OCI-LY1 (cell line): ENCODE results near the gene PIK3C2B.

Experiments
- H2AFZ ChIP-seq: fragments of 200-600 bp; sonication (generic), shearing (Covaris generic); 2 replicates; pipeline ENCODE4 v1.6.0; 2014; ENCODE audit warnings: antibody characterized with exemption, mild to moderate bottlenecking, low read length
- H3F3A ChIP-seq: fragments of 200-600 bp; sonication (generic), shearing (Covaris generic); 2 replicates; pipeline ENCODE4 v1.6.0; 2014; ENCODE audit warnings: mild to moderate bottlenecking, antibody characterized with exemption, low read length, moderate library complexity; ENCODE audit not compliant: insufficient read depth
- H3K27ac ChIP-seq: fragments of 200-600 bp; sonication (generic); 2 replicates; pipeline ENCODE4 v1.5.1; 2014; ENCODE audit warnings: low read length, mixed run types, mild to moderate bottlenecking, low read depth; ENCODE audit not compliant: poor library complexity, severe bottlenecking
- H3K27me3 ChIP-seq: fragments of 200-600 bp; sonication (generic); 2 replicates; pipeline ENCODE4 v1.6.0; 2014; ENCODE audit warnings: antibody characterized with exemption, mild to moderate bottlenecking, low read length, moderate library complexity; ENCODE audit not compliant: insufficient read depth
- H3K36me3 ChIP-seq: fragments of 200-600 bp; sonication (generic); 2 replicates; pipeline ENCODE4 v1.6.1; 2014; ENCODE audit warnings: mild to moderate bottlenecking, antibody characterized with exemption, low read length, moderate library complexity, mixed read lengths; ENCODE audit not compliant: insufficient read depth
- H3K4me1 ChIP-seq: fragments of 200-600 bp; sonication (generic); 2 replicates; pipeline ENCODE4 v1.5.1; 2014; ENCODE audit warnings: mild to moderate bottlenecking, low read length, moderate library complexity; ENCODE audit not compliant: insufficient read depth, severe bottlenecking
- H3K4me2 ChIP-seq: fragments of 200-600 bp; sonication (generic), shearing (Covaris generic); 2 replicates; pipeline ENCODE4 v1.6.1; 2014; ENCODE audit warnings: low read length
- H3K4me3 ChIP-seq: fragments of 200-600 bp; sonication (generic); 2 replicates; pipeline ENCODE4 v1.5.1; 2014; ENCODE audit warnings: low read length, low read depth, mild to moderate bottlenecking, mixed read lengths; ENCODE audit not compliant: poor library complexity, severe bottlenecking
- H3K79me2 ChIP-seq: fragments of 200-600 bp; shearing (Covaris generic); 2 replicates; pipeline ENCODE4 v1.6.1; 2016; ENCODE audit warnings: mixed run types, low read length, mixed read lengths; ENCODE audit not compliant: insufficient read depth
- H3K9ac ChIP-seq: fragments of 200-600 bp; sonication (generic), shearing (Covaris generic); 2 replicates; pipeline ENCODE4 v1.6.1; 2014; ENCODE audit warnings: mild to moderate bottlenecking, low read length, mixed read lengths
- H3K9me2 ChIP-seq: fragments of 200-600 bp; sonication (generic), shearing (Covaris generic); 2 replicates; pipeline ENCODE4 v1.6.1; 2014; ENCODE audit warnings: low read depth, mild to moderate bottlenecking, low read length, mixed read lengths
- H3K9me3 ChIP-seq: fragments of 200-600 bp; shearing (Covaris generic); 2 replicates; pipeline ENCODE4 v1.6.1; 2014; ENCODE audit warnings: low read length, mixed read lengths
- H4K20me1 ChIP-seq: fragments of 200-600 bp; sonication (generic), shearing (Covaris generic); 2 replicates; pipeline ENCODE4 v1.6.0; 2016; ENCODE audit warnings: mild to moderate bottlenecking, low read length; ENCODE audit not compliant: insufficient read depth
- CTCF ChIP-seq: fragments of 200-600 bp; sonication (generic), shearing (Covaris generic); IDR thresholded peaks from 2 replicates; pipeline ENCODE4 v1.5.1; 2017; ENCODE audit warnings: mild to moderate bottlenecking, antibody characterized with exemption, low read length, moderate library complexity, mixed read lengths
- EZH2 ChIP-seq: fragments of 200-600 bp; sonication (generic), shearing (Covaris generic); IDR thresholded peaks from 2 replicates; pipeline ENCODE4 v1.8.0; 2017; ENCODE audit warnings: borderline replicate concordance, mixed run types, mild to moderate bottlenecking, antibody characterized with exemption, low read length, moderate library complexity, mixed read lengths

The PIK3C2B gene

GRCh38 chr1:204464701-204465100 lies 29.9 kb downstream of the PIK3C2B start:
- Histone ChIP-seq H3K79me2 (no peaks in the 10 kb centered on the region), H2AFZ (no peak overlapping the region), H3K36me3 (peaks cover 87% of the 10 kb centered on the region), H3K27me3 (no peaks in the 10 kb centered on the region), H3K27ac (no peak overlapping the region), H3K4me2 (no peak overlapping the region), H3K9me3 (no peaks in the 10 kb centered on the region), H3K4me1 (peaks cover 38% of the 10 kb centered on the region), H3F3A (no peaks in the 10 kb centered on the region), H4K20me1 (no peaks in the 10 kb centered on the region), H3K9me2 (no peaks in the 10 kb centered on the region), H3K4me3 (no peak overlapping the region), H3K9ac (no peak overlapping the region)
- TF ChIP-seq EZH2 (no peak), CTCF (no peak)

- no peaks in the 10 kb centered on the region for H3K9me3 ChIP-seq
- H3K9ac ChIP-seq = no peak overlapping the region
- H4K20me1 ChIP-seq = no peaks in the 10 kb centered on the region
- no peak overlapping the region for H3K4me3 ChIP-seq
- no peaks in the 10 kb centered on the region for H3K9me2 ChIP-seq
- H3K27me3 ChIP-seq = no peaks in the 10 kb centered on the region
- no peak overlapping the region for H3K4me2 ChIP-seq
- H3F3A ChIP-seq = no peaks in the 10 kb centered on the region
- peaks cover 87% of the 10 kb centered on the region for H3K36me3 ChIP-seq
- TF ChIP-seq EZH2 (no peak), CTCF (no peak)
- no peak overlapping the region for H2AFZ ChIP-seq
- H3K4me1 ChIP-seq = peaks cover 38% of the 10 kb centered on the region
- H3K79me2 ChIP-seq = no peaks in the 10 kb centered on the region
- no peak overlapping the region for H3K27ac ChIP-seq
Measured at GRCh38 chr1:204464187-204464631, 30.4 kb downstream of the PIK3C2B start.

GRCh38 chr1:204463125-204464060 lies 31.2 kb downstream of the PIK3C2B start:
- TF ChIP-seq EZH2 (no peak), CTCF (no peak)
- Histone ChIP-seq H3K79me2 (no peaks in the 10 kb centered on the region), H3K36me3 (peaks cover 85% of the 10 kb centered on the region), H3K9ac (no peak overlapping the region), H3K27me3 (no peaks in the 10 kb centered on the region), H3K4me3 (no peak overlapping the region), H3K4me2 (no peak overlapping the region), H3K9me2 (no peaks in the 10 kb centered on the region), H3K27ac (no peak overlapping the region), H3K9me3 (no peaks in the 10 kb centered on the region), H3K4me1 (peaks cover 38% of the 10 kb centered on the region), H3F3A (no peaks in the 10 kb centered on the region), H2AFZ (no peak overlapping the region), H4K20me1 (no peaks in the 10 kb centered on the region)
